Neural progenitor cell (in vitro differentiated cells): ENCODE data around the gene SH2D1B.
"Not testable (repeated sequence)": the region's sequence is repeated elsewhere in the genome, so short reads cannot be mapped to it uniquely, and the experiment has no call there.

Experiments used
- CTCF ChIP-seq: fragments of 200-600 bp; sonication (generic); IDR thresholded peaks from 2 replicates; pipeline ENCODE4 v1.5.1; 2017; ENCODE audit warnings: antibody characterized with exemption, mild to moderate bottlenecking
- EZH2 ChIP-seq: fragments of 200-600 bp; sonication (generic); IDR thresholded peaks from 2 replicates; pipeline ENCODE4 v1.6.1; 2017; ENCODE audit warnings: antibody characterized with exemption, mild to moderate bottlenecking, moderate library complexity

- not testable (repeated sequence) for TF ChIP-seq CTCF, EZH2
Measured at GRCh38 chr1:162432977-162433713, 21.2 kb upstream of the SH2D1B start.
